NCI-H1105 (cell line): Measurements from ENCODE around the gene ZNF329.
"Not testable (repeated sequence)": the region's sequence is repeated elsewhere in the genome, so short reads cannot be mapped to it uniquely, and the experiment has no call there.

ENCODE experiments used
- DNase-seq: peaks from one replicate; lab custom pipeline; 2025; lab: John Stamatoyannopoulos, UW

Gene ZNF329

GRCh38 chr19:58150328-58150921, at the start of gene ZNF329:
Gene ZNF329 (minus strand): TSS chr19:58150789. CDS start chr19:58129503, 21,286 bp downstream.
- peak; percentile 64 for DNase-seq

GRCh38 chr19:58196901-58197616, 46.5 kb upstream of the ZNF329 start:
- no peak for DNase-seq

GRCh38 chr19:58183817-58184215, 33.2 kb upstream of the ZNF329 start:
- no peak for DNase-seq

GRCh38 chr19:58182989-58183816, 32.6 kb upstream of the ZNF329 start, which contains the start of gene ZNF274:
Gene ZNF274 (plus strand): TSS chr19:58183061. CDS start chr19:58183966, 905 bp downstream.
- DNase-seq: peak; percentile 80

GRCh38 chr19:58182577-58182988, 32.0 kb upstream of the ZNF329 start:
- DNase-seq: no peak

- DNase-seq: no peak
Measured at GRCh38 chr19:58181902-58182576, 31.4 kb upstream of the ZNF329 start.

GRCh38 chr19:58170860-58171259, 20.3 kb upstream of the ZNF329 start:
- no peak for DNase-seq

GRCh38 chr19:58166708-58167280, 16.2 kb upstream of the ZNF329 start:
- DNase-seq: no peak

GRCh38 chr19:58166268-58166667, 15.7 kb upstream of the ZNF329 start:
- no peak for DNase-seq

GRCh38 chr19:58157045-58157728, 6.6 kb upstream of the ZNF329 start:
- no peak for DNase-seq

- DNase-seq: peak; percentile 86
Measured at GRCh38 chr19:58154679-58155648, 4.4 kb upstream of the ZNF329 start.

- no peak for DNase-seq
Measured at GRCh38 chr19:58154287-58154678, 3.7 kb upstream of the ZNF329 start.

GRCh38 chr19:58153386-58153785, 2.8 kb upstream of the ZNF329 start:
- DNase-seq: no peak

GRCh38 chr19:58147475-58147874, 3.1 kb downstream of the ZNF329 start:
- DNase-seq: not testable (repeated sequence)

- DNase-seq: no peak
Measured at GRCh38 chr19:58145849-58146248, 4.7 kb downstream of the ZNF329 start.

- no peak for DNase-seq
Measured at GRCh38 chr19:58134244-58134643, 16.3 kb downstream of the ZNF329 start.

- DNase-seq: no peak
Measured at GRCh38 chr19:58129284-58129683, 21.3 kb downstream of the ZNF329 start.

GRCh38 chr19:58128041-58128685, 22.4 kb downstream of the ZNF329 start:
- no peak for DNase-seq

GRCh38 chr19:58123354-58123753, 27.2 kb downstream of the ZNF329 start:
- no peak for DNase-seq
